Osteocyte (in vitro differentiated cells): ENCODE results near the gene GABRD. TPM values are rescaled to one million over a fixed set of nuclear protein-coding genes. Genes with fewer than 3 reads are reported as not detected.

ENCODE experiments used
- DNase-seq: peaks from one replicate; pipeline ENCODE4 v3.0.0; 2021; ENCODE audit warnings: mixed read lengths; ENCODE audit not compliant: unreplicated experiment; ENCODE audit errors: extremely low spot score
- H3K27ac Mint-ChIP-seq: one replicate; pipeline ENCODE4 v1.8.0; 2021; ENCODE audit warnings: mild to moderate bottlenecking, mixed read lengths; ENCODE audit not compliant: unreplicated experiment
- H3K27me3 Mint-ChIP-seq: one replicate; pipeline ENCODE4 v1.8.0; 2021; ENCODE audit warnings: mixed read lengths; ENCODE audit not compliant: unreplicated experiment
- H3K36me3 Mint-ChIP-seq: one replicate; pipeline ENCODE4 v1.8.0; 2021; ENCODE audit warnings: mixed read lengths; ENCODE audit not compliant: unreplicated experiment
- H3K4me1 Mint-ChIP-seq: one replicate; pipeline ENCODE4 v1.8.0; 2021; ENCODE audit warnings: mixed read lengths; ENCODE audit not compliant: unreplicated experiment
- H3K4me3 Mint-ChIP-seq: one replicate; pipeline ENCODE4 v1.8.0; 2021; ENCODE audit warnings: mild to moderate bottlenecking, moderate library complexity, mixed read lengths; ENCODE audit not compliant: unreplicated experiment
- H3K9me3 Mint-ChIP-seq: one replicate; pipeline ENCODE4 v1.8.0; 2021; ENCODE audit warnings: mixed read lengths; ENCODE audit not compliant: unreplicated experiment
- CTCF ChIP-seq: fragments of 200-600 bp; sonication (generic); IDR thresholded peaks from 2 replicates; pipeline ENCODE4 v1.5.0; 2021; ENCODE audit warnings: antibody characterized with exemption, mild to moderate bottlenecking, moderate library complexity
- total RNA-seq: library from RNA; stranded (reverse); gene quantifications from 2 replicates; pipeline ENCODE4 v1.2.1, GENCODE V29; 2021

The GABRD gene
- total RNA-seq, 1 donor from 2014 or later: not detected

DNA sequence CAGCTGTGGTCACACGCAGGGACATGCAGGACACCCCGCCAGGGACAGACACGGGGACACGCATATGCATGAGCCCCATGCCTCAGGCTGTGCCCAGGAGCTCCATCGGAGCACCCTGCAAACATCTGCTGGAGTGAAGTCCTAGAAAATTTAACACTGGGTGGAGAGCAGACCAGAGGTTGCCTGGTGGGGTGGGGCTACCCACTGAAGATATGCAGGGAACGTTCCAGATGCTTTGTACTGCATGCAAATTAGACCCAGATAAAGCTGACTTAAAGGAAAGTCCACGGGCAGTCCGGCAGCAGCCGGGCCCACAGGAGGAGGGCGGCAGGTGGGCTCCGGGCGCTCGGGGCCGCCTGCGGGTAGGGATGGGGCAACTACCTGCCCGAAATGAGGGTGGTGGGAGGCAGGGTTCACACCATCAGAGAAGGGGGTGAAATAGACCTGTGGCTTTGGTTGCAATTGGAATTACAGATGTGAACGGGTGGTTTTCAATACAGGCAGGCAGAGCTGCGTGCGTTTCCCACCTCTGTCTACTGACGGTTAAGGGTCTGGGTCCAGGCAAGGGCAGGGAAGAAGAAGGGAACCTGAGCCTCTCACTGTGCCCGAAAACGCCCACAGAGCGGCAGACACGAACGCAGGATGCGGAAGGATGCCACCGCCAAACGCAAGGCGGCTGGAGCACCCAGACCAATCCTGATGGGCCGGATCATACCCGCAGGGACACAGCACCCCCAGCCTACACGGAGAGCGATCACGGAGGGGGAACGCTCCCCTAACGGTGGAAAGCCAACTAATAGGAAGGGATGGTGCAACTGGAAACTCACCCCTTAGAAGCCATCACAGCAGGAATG lies 36.5 kb upstream of the GABRD start:
- no peaks in the 10 kb centered on the region for H3K36me3 Mint-ChIP-seq
- H3K9me3 Mint-ChIP-seq: no peaks in the 10 kb centered on the region
- no peak overlapping the region for H3K27ac Mint-ChIP-seq
- no peak for TF ChIP-seq CTCF
- H3K27me3 Mint-ChIP-seq: no peaks in the 10 kb centered on the region
- no peaks in the 10 kb centered on the region for H3K4me1 Mint-ChIP-seq
- no peak overlapping the region for H3K4me3 Mint-ChIP-seq
- no peak for DNase-seq

- TF ChIP-seq CTCF: no peak
- H3K4me1 Mint-ChIP-seq: no peaks in the 10 kb centered on the region
Observed at GRCh38 chr1:1984560-1985070, 34.5 kb upstream of the GABRD start.

DNA sequence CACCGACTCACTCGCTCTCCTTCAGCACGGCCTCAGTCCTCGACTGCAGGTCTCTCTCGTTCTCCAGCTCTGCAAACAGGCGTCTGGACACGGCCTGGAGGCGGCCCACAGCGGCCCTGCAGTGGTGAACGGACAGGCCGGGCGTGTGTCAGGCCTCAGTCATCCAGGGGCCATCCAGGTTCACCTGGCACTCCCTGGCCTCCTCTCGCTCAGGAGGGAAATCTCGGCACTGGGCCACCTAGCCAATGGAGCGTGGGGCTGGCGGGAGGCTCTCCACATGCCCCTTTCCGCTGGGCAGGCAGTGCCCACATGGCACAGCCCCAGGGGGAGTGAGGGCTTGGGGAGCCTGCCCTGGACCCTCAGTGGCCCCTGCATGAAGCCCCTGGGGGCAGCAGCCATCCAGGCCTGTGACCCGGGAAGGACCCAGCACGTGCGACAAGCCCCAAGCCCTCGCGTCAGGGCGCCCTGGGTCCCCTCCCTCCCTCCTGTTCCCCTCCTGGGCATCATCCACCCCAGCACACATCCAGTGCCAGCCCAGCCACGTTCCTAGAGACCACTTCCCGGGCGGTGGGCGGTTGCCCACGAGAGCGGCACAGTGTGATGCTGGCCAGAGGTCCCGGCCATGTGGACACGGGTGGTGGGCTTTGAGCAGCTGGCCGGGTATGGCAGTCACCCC lies 33.6 kb upstream of the GABRD start:
- Mint-ChIP-seq H3K4me1 (no peaks in the 10 kb centered on the region), H3K4me3 (no peak overlapping the region), H3K9me3 (no peaks in the 10 kb centered on the region), H3K36me3 (no peaks in the 10 kb centered on the region), H3K27ac (no peak overlapping the region), H3K27me3 (peaks cover 16% of the 10 kb centered on the region)
- TF ChIP-seq CTCF: no peak
- no peak for DNase-seq

More at GRCh38 chr1:1984560-1985070, 34.5 kb upstream of the GABRD start:
- no peak for DNase-seq
- Mint-ChIP-seq H3K4me3 (no peak overlapping the region), H3K9me3 (no peaks in the 10 kb centered on the region), H3K36me3 (no peaks in the 10 kb centered on the region), H3K27ac (no peak overlapping the region), H3K27me3 (peaks cover 10% of the 10 kb centered on the region)

- no peak for TF ChIP-seq CTCF
- H3K36me3 Mint-ChIP-seq: no peaks in the 10 kb centered on the region
- H3K4me1 Mint-ChIP-seq: no peaks in the 10 kb centered on the region
- H3K27ac Mint-ChIP-seq: no peak overlapping the region
- no peaks in the 10 kb centered on the region for H3K9me3 Mint-ChIP-seq
- no peak overlapping the region for H3K4me3 Mint-ChIP-seq
- peaks cover 16% of the 10 kb centered on the region for H3K27me3 Mint-ChIP-seq
- DNase-seq: no peak
Observed at GRCh38 chr1:1986451-1987141, 32.5 kb upstream of the GABRD start.

- TF ChIP-seq CTCF: no peak
- Mint-ChIP-seq H3K27me3 (peaks cover 16% of the 10 kb centered on the region), H3K4me1 (no peaks in the 10 kb centered on the region), H3K27ac (no peak overlapping the region), H3K4me3 (no peak overlapping the region), H3K9me3 (no peaks in the 10 kb centered on the region), H3K36me3 (no peaks in the 10 kb centered on the region)
- no peak for DNase-seq
Observed at GRCh38 chr1:1987142-1987510, 32.0 kb upstream of the GABRD start.
